HL-60/S4 (cell line): ENCODE data around the gene RASAL1.
"Not testable (repeated sequence)": the region's sequence is repeated elsewhere in the genome, so short reads cannot be mapped to it uniquely, and the experiment has no call there.

ENCODE experiments used
- in situ Hi-C: fragments of 300-500 bp; cut with MboI; formaldehyde crosslinking; loops from 2 replicates; pipeline ENCODE4 v1.14.3; 2022; ENCODE audit warnings: low sequenced_read_pairs

The RASAL1 gene

DNA sequence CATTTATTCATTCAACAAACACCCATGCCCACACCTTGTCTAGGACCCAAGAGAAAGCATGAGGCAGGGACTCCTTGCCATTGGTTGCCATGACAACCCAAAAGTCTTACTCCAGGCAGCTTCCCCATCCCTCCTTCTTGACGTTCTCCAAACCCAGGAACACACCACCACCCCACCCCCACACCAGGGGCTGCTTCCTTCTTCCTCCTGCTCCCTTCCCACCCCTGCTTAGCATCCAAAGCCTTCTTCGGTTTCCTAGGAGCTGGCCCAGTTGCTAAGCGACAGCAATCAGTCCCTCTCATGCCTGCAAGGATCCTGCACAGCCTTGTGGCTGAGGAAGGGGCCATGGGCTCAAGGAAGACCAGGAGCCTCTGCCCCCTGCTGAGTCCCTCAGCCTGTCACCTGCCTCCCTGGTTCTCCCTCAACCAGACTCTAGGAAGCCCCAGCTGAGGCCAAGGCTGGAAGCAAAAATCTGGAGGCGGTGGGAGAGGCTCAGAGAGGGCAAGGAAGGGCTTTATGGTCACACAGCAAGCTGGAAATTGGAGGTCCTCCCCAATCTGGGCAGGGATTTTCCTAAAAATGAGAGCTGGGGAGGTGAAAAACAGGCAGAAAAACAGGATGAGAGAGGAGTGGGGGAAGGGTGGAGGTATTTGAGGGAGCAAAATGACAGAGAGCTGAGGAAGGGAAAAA is 15.4 kb downstream of the RASAL1 start:
- in situ Hi-C loops = no loop called here

DNA sequence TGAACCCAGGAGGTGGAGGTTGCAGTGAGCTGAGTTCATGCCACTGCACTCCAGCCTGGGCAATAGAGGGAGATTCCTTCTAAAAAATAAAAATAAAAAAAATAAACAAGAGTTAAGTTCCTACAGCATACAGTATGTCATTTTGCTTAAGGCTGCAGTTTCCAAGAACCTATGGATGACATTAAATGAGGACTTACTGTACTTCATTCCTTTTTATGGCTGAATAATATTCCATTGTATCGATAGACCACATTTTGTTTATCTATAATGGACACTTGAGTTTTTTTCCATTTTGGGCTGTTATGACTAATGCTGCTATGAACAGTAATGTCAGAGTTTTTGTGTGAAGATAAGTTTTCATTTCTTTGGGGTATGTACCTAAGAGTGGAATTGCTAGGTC is 17.4 kb downstream of the RASAL1 start:
- in situ Hi-C loops = no loop called here

DNA sequence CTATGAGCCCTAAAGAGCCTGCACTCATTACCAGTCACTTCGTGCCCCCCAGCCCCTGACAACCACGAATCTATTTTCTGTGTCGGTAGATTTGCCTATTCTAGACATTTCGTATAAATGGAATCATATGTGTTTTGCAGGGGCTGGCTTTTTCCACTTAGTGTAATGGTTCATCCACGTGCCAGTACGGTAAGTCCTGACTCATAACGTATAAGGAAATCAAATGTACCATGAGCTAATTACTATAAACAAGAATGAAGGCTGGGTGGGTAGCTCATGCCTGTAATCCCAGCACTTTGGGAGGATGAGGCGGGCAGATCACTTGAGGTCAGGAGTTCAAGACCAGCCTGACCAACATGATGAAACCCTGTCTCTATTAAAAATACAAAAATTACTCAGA is 17.9 kb downstream of the RASAL1 start:
- in situ Hi-C loops = not testable (repeated sequence)

GRCh38 chr12:113116875-113117274 is 18.7 kb downstream of the RASAL1 start:
- in situ Hi-C loops = no loop called here

GRCh38 chr12:113115455-113116126 is 20.0 kb downstream of the RASAL1 start:
- in situ Hi-C loops = no loop called here

GRCh38 chr12:113114447-113115178 is 20.9 kb downstream of the RASAL1 start:
- in situ Hi-C loops = no loop called here

- in situ Hi-C loops = no loop called here
Observed at GRCh38 chr12:113113397-113113796, 22.2 kb downstream of the RASAL1 start.

GRCh38 chr12:113112043-113112899 is 23.3 kb downstream of the RASAL1 start:
- in situ Hi-C loops = no loop called here

GRCh38 chr12:113111247-113111646 is 24.3 kb downstream of the RASAL1 start:
- in situ Hi-C loops = no loop called here

- in situ Hi-C loops = no loop called here
Observed at GRCh38 chr12:113109872-113110599, 25.5 kb downstream of the RASAL1 start.

DNA sequence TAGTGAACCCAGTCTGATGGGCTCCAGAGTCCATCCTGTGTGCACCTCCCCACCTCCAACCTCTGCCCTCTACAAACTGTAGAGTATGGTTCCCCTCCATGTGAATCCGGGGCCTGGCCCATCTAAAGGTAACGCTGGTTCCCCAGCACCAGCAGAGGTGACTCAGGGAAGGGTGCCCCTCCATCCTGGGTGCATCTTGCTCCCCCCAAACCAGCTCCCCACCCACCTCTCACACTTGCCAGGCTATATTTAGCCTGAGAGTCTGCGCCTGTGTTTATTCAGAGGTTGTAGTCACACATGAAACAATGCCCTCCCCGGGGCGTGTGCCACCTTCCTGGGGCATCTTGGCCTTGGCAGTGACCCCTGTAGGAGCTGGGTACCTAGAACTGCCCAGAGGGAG is 26.2 kb downstream of the RASAL1 start:
- in situ Hi-C loops = no loop called here

DNA sequence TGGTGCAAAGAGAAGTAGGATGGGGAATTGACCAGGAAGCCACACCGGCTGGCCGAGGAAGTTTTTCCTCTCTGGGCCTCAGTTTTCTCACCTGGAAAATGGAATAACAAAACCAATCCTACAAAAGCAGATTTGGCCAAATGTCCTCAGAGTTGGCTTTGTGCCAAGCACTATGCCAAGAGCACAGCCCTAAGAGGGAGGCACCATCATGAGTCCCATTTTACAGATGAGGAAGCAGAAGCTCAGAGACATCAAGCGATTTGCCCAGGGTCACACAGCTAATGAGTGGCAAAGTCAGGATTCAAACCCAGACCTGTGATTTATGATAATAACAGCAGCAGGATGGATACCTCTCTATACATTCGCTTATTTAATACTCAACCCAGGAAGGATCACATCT is 27.3 kb downstream of the RASAL1 start:
- in situ Hi-C loops = no loop called here

DNA sequence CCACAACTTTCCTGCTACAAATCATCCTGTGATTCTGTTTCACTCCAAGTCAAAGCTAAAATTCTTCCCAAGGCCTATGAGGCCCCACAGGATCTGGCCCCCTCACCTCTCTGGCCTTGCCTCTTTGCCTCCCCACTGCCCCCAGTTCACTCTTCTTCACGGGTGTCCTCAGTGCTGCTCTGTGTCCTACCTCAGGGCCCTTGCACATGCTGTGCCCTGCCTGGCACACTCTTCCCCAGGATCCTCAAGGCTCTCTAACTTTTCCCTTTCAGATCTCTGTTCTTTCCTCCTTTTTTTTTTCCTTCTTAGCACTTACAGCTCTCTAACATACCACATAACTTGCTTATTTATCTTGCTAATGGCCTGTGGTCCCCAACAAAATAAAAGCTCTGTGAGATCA is 29.2 kb downstream of the RASAL1 start:
- in situ Hi-C loops = no loop called here

DNA sequence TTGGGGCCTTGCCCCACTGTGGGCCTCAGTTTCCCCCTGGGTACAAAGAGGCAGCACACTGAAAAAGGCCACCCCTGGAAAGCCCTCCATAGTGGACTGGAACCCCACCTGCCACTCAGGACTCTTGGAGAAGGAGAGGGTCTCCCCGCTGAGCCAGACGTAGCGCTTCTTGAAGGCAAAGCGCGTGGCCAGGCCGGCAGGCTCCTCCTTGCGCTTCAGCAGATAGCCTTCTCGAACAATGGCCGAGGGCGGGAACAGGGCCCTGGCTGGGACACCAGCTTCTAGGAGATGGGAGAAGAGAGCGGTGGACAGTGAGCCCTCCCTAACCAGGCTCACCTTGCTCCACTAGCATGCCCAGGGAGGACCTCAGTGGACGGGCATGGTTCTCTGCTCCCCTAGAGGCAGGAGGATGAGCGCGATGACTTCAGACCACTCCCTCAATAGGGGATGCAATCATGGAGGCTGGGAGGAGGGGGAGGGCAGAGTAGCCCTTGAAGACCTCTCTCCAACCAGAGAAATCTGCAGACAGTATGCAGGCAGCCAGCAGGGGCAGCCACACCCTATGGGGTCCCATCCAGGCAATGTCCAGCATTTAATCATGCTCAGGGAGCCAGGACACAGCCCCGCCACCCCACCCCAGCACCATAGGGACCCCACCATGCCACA is 29.8 kb downstream of the RASAL1 start:
- in situ Hi-C loops = no loop called here

- in situ Hi-C loops = no loop called here
Observed at GRCh38 chr12:113104953-113105510, 30.5 kb downstream of the RASAL1 start.

DNA sequence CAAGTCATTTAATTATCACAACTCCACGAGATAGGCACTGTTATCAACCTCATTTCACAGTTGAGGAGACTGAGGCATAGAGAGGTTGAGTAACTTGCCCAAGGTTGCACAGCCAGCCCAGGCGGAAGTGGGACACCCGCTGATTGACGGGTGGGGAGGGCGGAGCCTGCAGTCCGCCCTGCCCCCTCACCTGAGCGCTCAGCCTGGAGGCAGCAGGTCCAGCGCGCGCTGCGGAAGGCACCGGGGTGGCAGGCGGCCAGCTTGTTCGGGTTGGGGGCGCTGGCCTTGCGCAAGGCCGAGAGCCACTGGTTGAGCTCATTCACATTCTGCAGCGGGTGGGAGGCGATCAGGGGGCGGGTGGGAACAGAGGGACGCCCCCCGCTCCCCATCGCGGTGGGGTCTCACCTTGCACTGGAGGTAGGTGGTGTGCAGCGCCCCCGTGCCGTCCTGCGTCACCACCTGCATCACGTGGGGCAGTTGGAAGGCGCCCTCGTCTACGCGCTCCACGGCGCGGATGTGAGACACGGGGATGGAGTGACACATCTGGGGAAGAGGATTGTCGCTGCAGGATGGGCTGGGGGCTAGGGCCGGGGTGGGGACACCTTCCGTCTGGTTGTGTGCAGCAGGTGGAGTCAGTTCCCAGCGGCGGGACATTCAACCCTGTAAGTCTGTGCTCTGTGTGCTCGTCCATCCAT is 31.7 kb downstream of the RASAL1 start:
- in situ Hi-C loops = no loop called here

GRCh38 chr12:113102811-113103210 is 32.8 kb downstream of the RASAL1 start:
- in situ Hi-C loops = no loop called here

DNA sequence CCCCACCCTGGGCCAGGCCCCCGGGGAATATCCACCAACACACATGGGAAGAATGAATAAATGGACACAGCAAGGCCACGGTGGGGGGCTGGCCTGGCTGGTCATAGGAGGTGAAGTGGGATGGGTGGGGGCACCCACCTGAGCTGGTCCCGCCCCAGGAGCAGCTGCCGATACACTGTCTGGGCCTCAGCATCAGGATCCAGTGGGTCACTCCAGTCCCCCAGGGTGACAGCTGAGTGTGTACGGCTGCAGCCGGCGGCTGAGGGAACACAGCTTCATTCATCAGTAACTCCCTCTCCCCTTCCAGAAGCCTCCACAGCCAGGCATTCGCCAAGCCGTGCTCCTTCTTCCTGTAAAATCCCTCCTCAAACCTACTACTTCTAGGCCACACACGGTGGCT is 33.8 kb downstream of the RASAL1 start:
- in situ Hi-C loops = no loop called here

GRCh38 chr12:113099764-113100163 is 35.8 kb downstream of the RASAL1 start:
- in situ Hi-C loops = no loop called here
